Mesenchymal stem cell (in vitro differentiated cells and primary cell): Measurements from ENCODE around the gene PTPN14.
A peak's percentile ranks its signal among the peaks of the same experiment; 100 is the strongest.

Source experiments
- DNase-seq: peaks from one replicate; pipeline ENCODE4 v3.0.0-alpha.2; 2013
- H2AFZ ChIP-seq: one replicate; pipeline ENCODE4 v1.6.1; 2013; ENCODE audit warnings: low read depth, mild to moderate bottlenecking, control low read depth, inconsistent platforms, low read length, moderate library complexity
- H2AK5ac ChIP-seq: 2 replicates; pipeline ENCODE4 v1.6.1; 2013; ENCODE audit warnings: low read length, moderate library complexity, mild to moderate bottlenecking, inconsistent platforms; ENCODE audit not compliant: severe bottlenecking
- H2BK120ac ChIP-seq: one replicate; pipeline ENCODE4 v1.6.1; 2013; ENCODE audit warnings: low read depth, mild to moderate bottlenecking, inconsistent platforms, low read length, moderate library complexity
- H2BK12ac ChIP-seq, 2 experiments: one replicate each; pipeline ENCODE4 v1.6.1; 2013; ENCODE audit warnings: inconsistent platforms in 2 of 2, low read length in 2 of 2, mild to moderate bottlenecking in 2 of 2, moderate library complexity in 2 of 2, control low read depth in 1 of 2
- H2BK15ac ChIP-seq: one replicate; pipeline ENCODE4 v1.6.1; 2013; ENCODE audit warnings: mild to moderate bottlenecking, low read depth, inconsistent platforms; ENCODE audit not compliant: poor library complexity, severe bottlenecking
- H2BK5ac ChIP-seq: 2 replicates; pipeline ENCODE4 v1.6.1; 2013; ENCODE audit warnings: low read depth, mild to moderate bottlenecking, low read length, control low read depth, inconsistent platforms; ENCODE audit not compliant: poor library complexity, severe bottlenecking
- H3K14ac ChIP-seq, 2 experiments: one replicate each; pipeline ENCODE4 v1.6.1; 2013; ENCODE audit warnings: inconsistent platforms in 2 of 2, low read length in 2 of 2, control low read depth in 1 of 2, mild to moderate bottlenecking in 1 of 2, moderate library complexity in 1 of 2
- H3K18ac ChIP-seq, 2 experiments: one replicate each; pipeline ENCODE4 v1.6.1; 2013; ENCODE audit warnings: inconsistent platforms in 2 of 2, low read length in 2 of 2, control low read depth in 1 of 2, low read depth in 1 of 2, mild to moderate bottlenecking in 1 of 2
- H3K23ac ChIP-seq, 2 experiments: one replicate each; pipeline ENCODE4 v1.6.1; 2013; ENCODE audit warnings: inconsistent platforms in 2 of 2, low read length in 2 of 2, mild to moderate bottlenecking in 2 of 2, moderate library complexity in 2 of 2, control low read depth in 1 of 2
- H3K27ac ChIP-seq: 2 replicates; pipeline ENCODE4 v1.5.1; 2013; ENCODE audit warnings: mild to moderate bottlenecking, moderate library complexity, low read length, control low read depth, inconsistent platforms; ENCODE audit not compliant: poor library complexity, severe bottlenecking
- H3K27me3 ChIP-seq, 2 experiments: 2 replicates each; pipeline versions ENCODE4 v1.6.1 to v1.7.0; 2013; ENCODE audit warnings: low read length in 2 of 2, mild to moderate bottlenecking in 2 of 2, moderate library complexity in 2 of 2, control low read depth in 1 of 2, inconsistent platforms in 1 of 2; ENCODE audit not compliant: control insufficient read depth in 1 of 2, insufficient read depth in 1 of 2
- H3K36me3 ChIP-seq, 2 experiments: 2 replicates each; pipeline versions ENCODE4 v1.6.1 to v1.7.0; 2013; ENCODE audit warnings: low read length in 2 of 2, control low read depth in 1 of 2, inconsistent platforms in 1 of 2, low read depth in 1 of 2, mild to moderate bottlenecking in 1 of 2; ENCODE audit not compliant: insufficient read depth in 2 of 2, control insufficient read depth in 1 of 2
- H3K4ac ChIP-seq, 2 experiments: one replicate each; pipeline ENCODE4 v1.6.1; 2013; ENCODE audit warnings: inconsistent platforms in 2 of 2, low read length in 2 of 2, mild to moderate bottlenecking in 2 of 2, moderate library complexity in 2 of 2, control low read depth in 1 of 2, low read depth in 1 of 2
- H3K4me1 ChIP-seq: 2 replicates; pipeline ENCODE4 v1.6.1; 2013; ENCODE audit warnings: low read depth, low read length, control low read depth; ENCODE audit not compliant: control insufficient read depth, insufficient read depth
- H3K4me2 ChIP-seq: 2 replicates; pipeline ENCODE4 v1.6.1; 2013; ENCODE audit warnings: low read length, mild to moderate bottlenecking, inconsistent platforms; ENCODE audit not compliant: poor library complexity, severe bottlenecking
- H3K4me3 ChIP-seq, 2 experiments: 2 replicates each; pipeline versions ENCODE4 v1.5.1 to v1.7.0; 2013; ENCODE audit warnings: low read length in 2 of 2, mild to moderate bottlenecking in 2 of 2, control low read depth in 1 of 2, low read depth in 1 of 2; ENCODE audit not compliant: insufficient read depth in 1 of 2
- H3K79me1 ChIP-seq: replicated peaks from 2 replicates; pipeline ENCODE4 v1.6.1; 2013; ENCODE audit warnings: mild to moderate bottlenecking, control low read depth, low read length, inconsistent platforms; ENCODE audit not compliant: poor library complexity, severe bottlenecking
- H3K9ac ChIP-seq: 2 replicates; pipeline ENCODE4 v1.7.0; 2013; ENCODE audit warnings: mild to moderate bottlenecking, low read length, moderate library complexity
- H3K9me3 ChIP-seq: 2 replicates; pipeline ENCODE4 v1.7.0; 2013; ENCODE audit warnings: mild to moderate bottlenecking, low read length; ENCODE audit not compliant: control insufficient read depth
- H4K8ac ChIP-seq: one replicate; pipeline ENCODE4 v1.6.1; 2013; ENCODE audit warnings: inconsistent platforms, mild to moderate bottlenecking, low read length, moderate library complexity
- H4K91ac ChIP-seq: one replicate; pipeline ENCODE4 v1.6.1; 2013; ENCODE audit warnings: mild to moderate bottlenecking, low read length, inconsistent platforms
- WGBS: methylation state at CpG from one replicate; pipeline ENCODE4 v1.1.7; 2013; ENCODE audit warnings: mixed read lengths; 5-methylcytosine and 5-hydroxymethylcytosine counted together

Gene PTPN14

GRCh38 chr1:214588963-214589597 lies 37.7 kb upstream of the PTPN14 start:
- DNase-seq: no peak
- Histone ChIP-seq H3K27me3 (no peaks in the 10 kb centered on the region), H2AK5ac (peak overlapping the region; percentile 32), H2BK5ac (no peak overlapping the region), H3K14ac (no peak overlapping the region), H3K4me1 (no peaks in the 10 kb centered on the region), H3K4me2 (no peak overlapping the region), H3K4ac (no peak overlapping the region), H4K8ac (no peak overlapping the region), H3K23ac (no peak overlapping the region), H3K18ac (no peak overlapping the region), H4K91ac (no peak overlapping the region), H3K79me1 (peaks cover 6% of the 10 kb centered on the region), H2BK12ac (no peak overlapping the region), H2AFZ (no peak overlapping the region), H2BK120ac (no peak overlapping the region), H2BK15ac (no peak overlapping the region), H3K9me3 (no peaks in the 10 kb centered on the region), H3K4me3 (no peak overlapping the region), H3K27ac (no peak overlapping the region), H3K36me3 (no peaks in the 10 kb centered on the region), H3K9ac (no peak overlapping the region)
- WGBS: 98% methylated on average over 4 of the region's 4 CpGs

GRCh38 chr1:214587165-214587564 lies 35.8 kb upstream of the PTPN14 start:
- Histone ChIP-seq H3K79me1 (peaks cover 6% of the 10 kb centered on the region), H2AFZ (no peak overlapping the region), H3K4me3 (no peak overlapping the region), H2AK5ac (no peak overlapping the region), H4K8ac (no peak overlapping the region), H3K4ac (no peak overlapping the region), H2BK12ac (no peak overlapping the region), H3K27me3 (no peaks in the 10 kb centered on the region), H2BK120ac (no peak overlapping the region), H2BK15ac (no peak overlapping the region), H3K4me2 (no peak overlapping the region), H3K9ac (no peak overlapping the region), H3K9me3 (no peaks in the 10 kb centered on the region), H3K14ac (no peak overlapping the region), H3K4me1 (peaks cover 2% of the 10 kb centered on the region), H2BK5ac (no peak overlapping the region), H3K23ac (no peak overlapping the region), H3K18ac (no peak overlapping the region), H3K36me3 (no peaks in the 10 kb centered on the region), H4K91ac (no peak overlapping the region), H3K27ac (no peak overlapping the region)
- DNase-seq: no peak
- WGBS: 100% methylated on average over 2 of the region's 5 CpGs

- no peak overlapping the region for H3K4ac ChIP-seq
- no peak overlapping the region for H3K23ac ChIP-seq
- no peak overlapping the region for H2BK15ac ChIP-seq
- no peaks in the 10 kb centered on the region for H3K9me3 ChIP-seq
- H3K27ac ChIP-seq: no peak overlapping the region
- no peak overlapping the region for H4K91ac ChIP-seq
- H2BK120ac ChIP-seq: no peak overlapping the region
- H3K4me1 ChIP-seq: peaks cover 4% of the 10 kb centered on the region
- H3K36me3 ChIP-seq: no peaks in the 10 kb centered on the region
- no peaks in the 10 kb centered on the region for H3K27me3 ChIP-seq
- H3K4me3 ChIP-seq: no peak overlapping the region
- H2AFZ ChIP-seq: no peak overlapping the region
- no peak overlapping the region for H3K18ac ChIP-seq
- H3K14ac ChIP-seq: no peak overlapping the region
- peaks cover 6% of the 10 kb centered on the region for H3K79me1 ChIP-seq
- no peak overlapping the region for H2AK5ac ChIP-seq
- 92% methylated on average over 2 of the region's 3 CpGs for WGBS
- H3K9ac ChIP-seq: no peak overlapping the region
- no peak for DNase-seq
- H2BK5ac ChIP-seq: no peak overlapping the region
- no peak overlapping the region for H4K8ac ChIP-seq
- H3K4me2 ChIP-seq: no peak overlapping the region
- H2BK12ac ChIP-seq: no peak overlapping the region
These were observed 35.2 kb upstream of the PTPN14 start for GRCh38 chr1:214586621-214587020.

GRCh38 chr1:214584805-214585766 lies 33.7 kb upstream of the PTPN14 start:
- Histone ChIP-seq H3K27ac (peak overlapping the region; percentile 3), H3K4ac (no peak overlapping the region), H2AK5ac (no peak overlapping the region), H2BK15ac (no peak overlapping the region), H3K18ac (no peak overlapping the region), H3K14ac (no peak overlapping the region), H3K4me3 (no peak overlapping the region), H2BK12ac (no peak overlapping the region), H3K27me3 (no peaks in the 10 kb centered on the region), H3K4me1 (peaks cover 4% of the 10 kb centered on the region), H3K36me3 (no peaks in the 10 kb centered on the region), H4K8ac (no peak overlapping the region), H2BK5ac (no peak overlapping the region), H3K4me2 (no peak overlapping the region), H4K91ac (no peak overlapping the region), H2AFZ (no peak overlapping the region), H3K9me3 (no peaks in the 10 kb centered on the region), H2BK120ac (no peak overlapping the region), H3K9ac (peak overlapping the region; percentile 23), H3K23ac (no peak overlapping the region), H3K79me1 (peaks cover 6% of the 10 kb centered on the region)
- peak; percentile 73 for DNase-seq
- no CpG with 5 or more reads among the region's 1 CpG for WGBS
